ENCODE data around the gene DACH2.

DNA sequence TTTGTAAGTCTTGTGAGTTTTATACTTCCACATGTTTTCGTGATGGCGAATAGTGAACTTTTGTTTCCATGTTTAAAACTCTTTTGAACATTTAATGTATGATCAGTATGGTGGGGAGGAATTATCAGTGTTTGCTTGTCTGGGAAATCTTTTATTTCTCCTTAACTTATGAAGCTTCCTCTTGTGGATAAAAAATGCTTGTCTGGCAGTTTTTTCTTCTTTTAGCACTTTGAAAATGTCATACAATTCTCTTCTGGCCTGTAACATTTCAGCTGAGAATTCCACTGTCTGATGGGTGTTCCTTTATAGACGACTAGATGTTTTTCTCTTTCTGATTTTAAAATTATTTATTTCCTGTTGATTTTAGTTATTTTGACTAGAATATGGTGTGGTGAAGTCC lies 576.0 kb downstream of the DACH2 start:
- TF ChIP-seq EP300 (IDR thresholded peaks at IDR 0.05) (no peak), POLR2AphosphoS5 (IDR thresholded peaks at IDR 0.05) (no peak)
- TF ChIP-seq, protein P1, sequence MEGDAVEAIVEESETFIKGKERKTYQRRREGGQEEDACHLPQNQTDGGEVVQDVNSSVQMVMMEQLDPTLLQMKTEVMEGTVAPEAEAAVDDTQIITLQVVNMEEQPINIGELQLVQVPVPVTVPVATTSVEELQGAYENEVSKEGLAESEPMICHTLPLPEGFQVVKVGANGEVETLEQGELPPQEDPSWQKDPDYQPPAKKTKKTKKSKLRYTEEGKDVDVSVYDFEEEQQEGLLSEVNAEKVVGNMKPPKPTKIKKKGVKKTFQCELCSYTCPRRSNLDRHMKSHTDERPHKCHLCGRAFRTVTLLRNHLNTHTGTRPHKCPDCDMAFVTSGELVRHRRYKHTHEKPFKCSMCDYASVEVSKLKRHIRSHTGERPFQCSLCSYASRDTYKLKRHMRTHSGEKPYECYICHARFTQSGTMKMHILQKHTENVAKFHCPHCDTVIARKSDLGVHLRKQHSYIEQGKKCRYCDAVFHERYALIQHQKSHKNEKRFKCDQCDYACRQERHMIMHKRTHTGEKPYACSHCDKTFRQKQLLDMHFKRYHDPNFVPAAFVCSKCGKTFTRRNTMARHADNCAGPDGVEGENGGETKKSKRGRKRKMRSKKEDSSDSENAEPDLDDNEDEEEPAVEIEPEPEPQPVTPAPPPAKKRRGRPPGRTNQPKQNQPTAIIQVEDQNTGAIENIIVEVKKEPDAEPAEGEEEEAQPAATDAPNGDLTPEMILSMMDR (IDR thresholded peaks at IDR 0.05): no peak

Data from upper lobe of left lung (tissue), 4 donors.